WTC11 (cell line): ENCODE results near the gene MELK. TPM values are rescaled to one million over a fixed set of nuclear protein-coding genes. Genes with fewer than 3 reads are reported as not detected.

ENCODE experiments used
- ATAC-seq: fragments of 200-7000 bp; cut with Tn5 transposase; 2 replicates; pipeline ENCODE4 v1.10.0; 2021; ENCODE audit warnings: mild to moderate bottlenecking, moderate library complexity
- CTCF ChIA-PET: fragments of 300-600 bp; sonication (Branson Sonifier 250); formaldehyde crosslinking; loops from one replicate; lab custom pipeline; 2021; ENCODE audit warnings: antibody characterized with exemption; lab: Charles Lee
- POLR2A ChIA-PET: fragments of 350-600 bp; sonication (Branson Sonifier 250); formaldehyde crosslinking; loops from one replicate; lab custom pipeline; 2021; ENCODE audit warnings: antibody characterized with exemption; lab: Charles Lee
- DNase-seq: peaks from one replicate; pipeline ENCODE4 v3.0.0; 2021; ENCODE audit warnings: low spot score
- H3K27ac Mint-ChIP-seq: 2 replicates; pipeline ENCODE4 v1.8.0; 2021; ENCODE audit warnings: mixed read lengths
- H3K27me3 Mint-ChIP-seq: 2 replicates; pipeline ENCODE4 v1.8.0; 2021; ENCODE audit warnings: low read depth, mild to moderate bottlenecking, moderate library complexity, mixed read lengths
- H3K36me3 Mint-ChIP-seq: 2 replicates; pipeline ENCODE4 v1.8.0; 2021; ENCODE audit warnings: mixed read lengths
- H3K4me1 Mint-ChIP-seq: 2 replicates; pipeline ENCODE4 v1.8.0; 2022; ENCODE audit warnings: mixed read lengths
- H3K4me3 Mint-ChIP-seq: 2 replicates; pipeline ENCODE4 v1.8.0; 2021; ENCODE audit warnings: mild to moderate bottlenecking, moderate library complexity, mixed read lengths
- H3K9me3 Mint-ChIP-seq: 2 replicates; pipeline ENCODE4 v1.8.0; 2021; ENCODE audit warnings: mixed read lengths
- ATF1 ChIP-seq: sonication (generic); formaldehyde crosslinking; IDR thresholded peaks from 2 replicates; pipeline ENCODE4 v1.8.1; 2023; ENCODE audit warnings: mild to moderate bottlenecking, moderate library complexity, missing genetic modification reagents
- FOXJ3 ChIP-seq: sonication (generic); formaldehyde crosslinking; IDR thresholded peaks from 2 replicates; pipeline ENCODE4 v1.9.0; 2021; ENCODE audit warnings: missing genetic modification reagents, mild to moderate bottlenecking, borderline replicate concordance
- GABPB1 ChIP-seq: sonication (generic); formaldehyde crosslinking; IDR thresholded peaks from 2 replicates; pipeline ENCODE4 v1.8.1; 2023; ENCODE audit warnings: mild to moderate bottlenecking, missing genetic modification reagents
- GTF2I ChIP-seq: fragments of 250-450 bp; sonication (Bioruptor Pico); conservative IDR thresholded peaks from 2 replicates; pipeline ENCODE4 v1.4.0; 2021; ENCODE audit warnings: mild to moderate bottlenecking
- HMGA2 ChIP-seq: fragments of 250-450 bp; sonication (Bioruptor Pico); IDR thresholded peaks from 2 replicates; pipeline ENCODE4 v1.4.0; 2021; ENCODE audit warnings: mild to moderate bottlenecking, moderate library complexity
- JAZF1 ChIP-seq: fragments of 250-450 bp; sonication (Bioruptor Pico); IDR thresholded peaks from 2 replicates; pipeline ENCODE4 v1.9.0; 2021; ENCODE audit warnings: moderate library complexity, mild to moderate bottlenecking, inconsistent platforms
- TP53 ChIP-seq: sonication (generic); formaldehyde crosslinking; IDR thresholded peaks from 2 replicates; pipeline ENCODE4 v1.8.1; 2023; ENCODE audit warnings: mild to moderate bottlenecking, missing genetic modification reagents
- ZBTB21 ChIP-seq: sonication (generic); formaldehyde crosslinking; IDR thresholded peaks from 2 replicates; pipeline ENCODE4 v1.8.1; 2023; ENCODE audit warnings: mild to moderate bottlenecking, missing genetic modification reagents, borderline replicate concordance
- ZNF219 ChIP-seq: sonication (generic); formaldehyde crosslinking; IDR thresholded peaks from 2 replicates; pipeline ENCODE4 v1.8.0; 2023; ENCODE audit warnings: missing genetic modification reagents, mild to moderate bottlenecking, borderline replicate concordance
- ZNF512 ChIP-seq: sonication (generic); formaldehyde crosslinking; IDR thresholded peaks from 2 replicates; pipeline ENCODE4 v1.8.1; 2022; ENCODE audit warnings: missing genetic modification reagents, borderline replicate concordance
- total RNA-seq: library from RNA; stranded (reverse); gene quantifications from 3 replicates; pipeline ENCODE4 v1.2.3, GENCODE V29; 2021
- TF ChIP-seq, protein P1 (sequence below): sonication (generic); formaldehyde crosslinking; IDR thresholded peaks from 2 replicates; pipeline ENCODE4 v1.8.1; 2023; ENCODE audit warnings: mild to moderate bottlenecking, missing genetic modification reagents, borderline replicate concordance
- TF ChIP-seq, protein P2 (sequence below): sonication (generic); formaldehyde crosslinking; IDR thresholded peaks from 2 replicates; pipeline ENCODE4 v1.8.1; 2023; ENCODE audit warnings: mild to moderate bottlenecking, missing genetic modification reagents, moderate library complexity
- TF ChIP-seq, protein P3 (sequence below): sonication (generic); formaldehyde crosslinking; IDR thresholded peaks from 2 replicates; pipeline ENCODE4 v1.8.1; 2022; ENCODE audit warnings: mild to moderate bottlenecking, moderate library complexity, missing genetic modification reagents

The MELK gene
- total RNA-seq, 1 experiment from 2014 or later, result 53.2 TPM

DNA sequence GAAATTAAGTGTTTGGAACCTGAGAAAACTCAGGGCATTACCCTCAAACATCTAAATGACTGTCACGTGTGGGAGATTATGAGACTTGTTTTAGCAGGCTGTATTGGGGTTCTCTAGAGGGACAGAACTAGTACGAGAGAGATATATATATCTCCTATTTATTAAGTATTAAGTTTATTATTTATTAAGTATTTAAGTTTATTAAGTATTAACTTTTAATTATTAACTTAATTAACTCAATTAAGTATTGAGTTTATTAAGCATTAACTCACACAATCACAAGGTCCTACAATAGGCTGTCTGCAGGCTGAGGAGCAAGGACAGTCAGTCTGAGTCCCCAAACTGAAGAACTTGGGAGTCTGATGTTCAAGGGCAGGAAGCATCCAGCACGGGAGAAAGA, 113.8 kb downstream of the MELK start:
- TF ChIP-seq, protein P1, sequence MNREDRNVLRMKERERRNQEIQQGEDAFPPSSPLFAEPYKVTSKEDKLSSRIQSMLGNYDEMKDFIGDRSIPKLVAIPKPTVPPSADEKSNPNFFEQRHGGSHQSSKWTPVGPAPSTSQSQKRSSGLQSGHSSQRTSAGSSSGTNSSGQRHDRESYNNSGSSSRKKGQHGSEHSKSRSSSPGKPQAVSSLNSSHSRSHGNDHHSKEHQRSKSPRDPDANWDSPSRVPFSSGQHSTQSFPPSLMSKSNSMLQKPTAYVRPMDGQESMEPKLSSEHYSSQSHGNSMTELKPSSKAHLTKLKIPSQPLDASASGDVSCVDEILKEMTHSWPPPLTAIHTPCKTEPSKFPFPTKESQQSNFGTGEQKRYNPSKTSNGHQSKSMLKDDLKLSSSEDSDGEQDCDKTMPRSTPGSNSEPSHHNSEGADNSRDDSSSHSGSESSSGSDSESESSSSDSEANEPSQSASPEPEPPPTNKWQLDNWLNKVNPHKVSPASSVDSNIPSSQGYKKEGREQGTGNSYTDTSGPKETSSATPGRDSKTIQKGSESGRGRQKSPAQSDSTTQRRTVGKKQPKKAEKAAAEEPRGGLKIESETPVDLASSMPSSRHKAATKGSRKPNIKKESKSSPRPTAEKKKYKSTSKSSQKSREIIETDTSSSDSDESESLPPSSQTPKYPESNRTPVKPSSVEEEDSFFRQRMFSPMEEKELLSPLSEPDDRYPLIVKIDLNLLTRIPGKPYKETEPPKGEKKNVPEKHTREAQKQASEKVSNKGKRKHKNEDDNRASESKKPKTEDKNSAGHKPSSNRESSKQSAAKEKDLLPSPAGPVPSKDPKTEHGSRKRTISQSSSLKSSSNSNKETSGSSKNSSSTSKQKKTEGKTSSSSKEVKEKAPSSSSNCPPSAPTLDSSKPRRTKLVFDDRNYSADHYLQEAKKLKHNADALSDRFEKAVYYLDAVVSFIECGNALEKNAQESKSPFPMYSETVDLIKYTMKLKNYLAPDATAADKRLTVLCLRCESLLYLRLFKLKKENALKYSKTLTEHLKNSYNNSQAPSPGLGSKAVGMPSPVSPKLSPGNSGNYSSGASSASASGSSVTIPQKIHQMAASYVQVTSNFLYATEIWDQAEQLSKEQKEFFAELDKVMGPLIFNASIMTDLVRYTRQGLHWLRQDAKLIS (CRISPR knock-in tag), result no peak
- no peak for TF ChIP-seq GABPB1 (CRISPR knock-in tag)
- TF ChIP-seq HMGA2, result peak; percentile 91
- no peak for TF ChIP-seq JAZF1 (CRISPR knock-in tag)
- TF ChIP-seq, protein P2, sequence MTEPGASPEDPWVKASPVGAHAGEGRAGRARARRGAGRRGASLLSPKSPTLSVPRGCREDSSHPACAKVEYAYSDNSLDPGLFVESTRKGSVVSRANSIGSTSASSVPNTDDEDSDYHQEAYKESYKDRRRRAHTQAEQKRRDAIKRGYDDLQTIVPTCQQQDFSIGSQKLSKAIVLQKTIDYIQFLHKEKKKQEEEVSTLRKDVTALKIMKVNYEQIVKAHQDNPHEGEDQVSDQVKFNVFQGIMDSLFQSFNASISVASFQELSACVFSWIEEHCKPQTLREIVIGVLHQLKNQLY, result no peak
- DNase-seq, result no peak
- peaks cover 7% of the 10 kb centered on the region for H3K4me1 Mint-ChIP-seq
- H3K27me3 Mint-ChIP-seq, result no peaks in the 10 kb centered on the region; the same call in 1 of the 2 replicates
- H3K36me3 Mint-ChIP-seq, result peaks cover 15% of the 10 kb centered on the region
- ChIA-PET CTCF (no interaction called here), POLR2A (interaction anchor here (0.5 kb wide), 1 partner anchor 204 kb away, joined by 3 read pairs; no protein-coding TSS in a partner anchor)
- H3K27ac Mint-ChIP-seq, result no peak overlapping the region
- H3K9me3 Mint-ChIP-seq, result peaks cover 13% of the 10 kb centered on the region
- no peak for ATAC-seq
- no peak overlapping the region for H3K4me3 Mint-ChIP-seq

- TF ChIP-seq, protein P3, sequence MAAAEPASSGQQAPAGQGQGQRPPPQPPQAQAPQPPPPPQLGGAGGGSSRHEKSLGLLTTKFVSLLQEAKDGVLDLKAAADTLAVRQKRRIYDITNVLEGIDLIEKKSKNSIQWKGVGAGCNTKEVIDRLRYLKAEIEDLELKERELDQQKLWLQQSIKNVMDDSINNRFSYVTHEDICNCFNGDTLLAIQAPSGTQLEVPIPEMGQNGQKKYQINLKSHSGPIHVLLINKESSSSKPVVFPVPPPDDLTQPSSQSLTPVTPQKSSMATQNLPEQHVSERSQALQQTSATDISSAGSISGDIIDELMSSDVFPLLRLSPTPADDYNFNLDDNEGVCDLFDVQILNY (CRISPR knock-in tag), result no peak
- TF ChIP-seq ZNF219, result no peak
- TF ChIP-seq TP53 (CRISPR knock-in tag), result no peak
- no peak for TF ChIP-seq ZNF512
- TF ChIP-seq GTF2I, result no peak
- TF ChIP-seq, protein P1 (CRISPR knock-in tag), result no peak
- no peak for TF ChIP-seq ZBTB21 (CRISPR knock-in tag)
- no peak for TF ChIP-seq ATF1 (CRISPR knock-in tag)
- no peak for TF ChIP-seq FOXJ3 (CRISPR knock-in tag)
- no peaks in the 10 kb centered on the region; the same call in 1 of the 2 replicates for H3K27me3 Mint-ChIP-seq
- no peak for DNase-seq
- no peaks in the 10 kb centered on the region for H3K4me1 Mint-ChIP-seq
- ATAC-seq, result no peak
- no peaks in the 10 kb centered on the region for H3K36me3 Mint-ChIP-seq
- no peak overlapping the region for H3K27ac Mint-ChIP-seq
- no peaks in the 10 kb centered on the region for H3K9me3 Mint-ChIP-seq
- H3K4me3 Mint-ChIP-seq, result no peak overlapping the region
- CTCF ChIA-PET, result no interaction called here
- POLR2A ChIA-PET, result no interaction called here
These were observed 117.9 kb downstream of the MELK start for GRCh38 chr9:36690412-36691168.
